ENCODE measurements around the gene GID4. TPM values are rescaled to one million over a fixed set of nuclear protein-coding genes. Genes with fewer than 3 reads are reported as not detected.

The GID4 gene
- total RNA-seq, 4 donors from 2014 or later, result 9.8 to 20.2 (median 10.5) TPM

- ATAC-seq (ENCODE audit: low FRiP score), result no peak
- no peak for DNase-seq (ENCODE audit: low spot score)
- TF ChIP-seq CTCF (IDR thresholded peaks at IDR 0.05), result no peak
These were observed 3.5 kb upstream of the GID4 start for GRCh38 chr17:18035704-18036103.

DNA sequence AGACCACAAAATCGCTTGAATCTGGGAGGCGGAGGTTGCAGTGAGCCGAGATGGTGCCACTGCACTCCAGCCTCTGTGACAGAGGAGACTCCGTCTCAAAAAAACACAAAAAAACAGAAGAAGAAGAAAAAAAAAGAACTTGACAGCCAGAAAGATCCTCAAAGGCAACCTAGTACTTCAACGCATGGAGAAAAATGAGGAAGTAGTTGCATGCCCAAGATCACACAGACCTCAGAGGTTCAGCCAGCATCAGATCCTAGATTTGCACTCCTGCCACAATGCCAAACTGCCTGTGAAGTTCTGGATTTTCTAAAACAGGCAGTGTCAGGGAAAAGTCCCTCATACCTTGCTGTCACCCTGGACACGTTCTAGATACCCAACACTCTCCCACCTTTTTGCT, 1.7 kb upstream of the GID4 start:
- TF ChIP-seq CTCF (IDR thresholded peaks at IDR 0.05), result no peak
- ATAC-seq (ENCODE audit: low FRiP score) (no peak), DNase-seq (ENCODE audit: low spot score) (no peak)

DNA sequence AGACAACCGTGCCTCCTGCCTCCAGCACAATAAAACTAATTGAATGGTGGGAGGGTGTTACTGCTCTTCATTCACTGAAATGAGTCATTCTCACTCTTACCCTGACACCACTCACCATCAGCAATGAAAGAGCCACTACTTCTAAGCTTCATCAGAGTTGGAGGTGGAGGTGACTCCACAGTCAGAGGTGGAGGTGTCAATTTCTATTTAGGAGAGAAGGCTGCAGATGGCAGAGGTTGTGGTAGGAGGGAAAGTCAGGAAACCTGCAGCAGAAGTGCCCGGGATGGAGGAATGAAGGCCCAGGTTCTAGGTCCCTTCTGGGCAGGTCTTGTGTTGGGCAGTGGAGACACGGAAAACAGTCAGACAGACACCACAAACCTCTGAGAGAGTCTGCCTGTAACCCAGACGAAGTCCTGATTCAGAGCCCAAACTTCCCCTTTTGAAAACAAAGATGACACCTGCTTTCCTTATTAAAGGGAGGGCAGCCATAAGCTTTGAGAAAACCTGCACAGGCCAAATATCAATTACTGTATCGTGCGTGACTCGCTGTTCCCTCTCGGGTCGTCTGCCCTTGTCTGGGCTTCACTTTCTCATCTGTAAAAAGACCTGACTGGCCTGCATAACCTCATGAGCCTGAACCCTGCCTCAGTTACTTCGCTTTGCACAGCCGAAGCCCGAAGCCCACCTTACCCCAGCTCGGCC, 908 bp upstream of the GID4 start:
- ATAC-seq (ENCODE audit: low FRiP score), result no peak
- no peak for DNase-seq (ENCODE audit: low spot score)
- no peak for TF ChIP-seq CTCF (IDR thresholded peaks at IDR 0.05)

- TF ChIP-seq CTCF (IDR thresholded peaks at IDR 0.05), result no peak
- ATAC-seq (ENCODE audit: low FRiP score) (peak; percentile 60), DNase-seq (ENCODE audit: low spot score) (no peak)
These were observed 490 bp downstream of the GID4 start for GRCh38 chr17:18039535-18040260.

DNA sequence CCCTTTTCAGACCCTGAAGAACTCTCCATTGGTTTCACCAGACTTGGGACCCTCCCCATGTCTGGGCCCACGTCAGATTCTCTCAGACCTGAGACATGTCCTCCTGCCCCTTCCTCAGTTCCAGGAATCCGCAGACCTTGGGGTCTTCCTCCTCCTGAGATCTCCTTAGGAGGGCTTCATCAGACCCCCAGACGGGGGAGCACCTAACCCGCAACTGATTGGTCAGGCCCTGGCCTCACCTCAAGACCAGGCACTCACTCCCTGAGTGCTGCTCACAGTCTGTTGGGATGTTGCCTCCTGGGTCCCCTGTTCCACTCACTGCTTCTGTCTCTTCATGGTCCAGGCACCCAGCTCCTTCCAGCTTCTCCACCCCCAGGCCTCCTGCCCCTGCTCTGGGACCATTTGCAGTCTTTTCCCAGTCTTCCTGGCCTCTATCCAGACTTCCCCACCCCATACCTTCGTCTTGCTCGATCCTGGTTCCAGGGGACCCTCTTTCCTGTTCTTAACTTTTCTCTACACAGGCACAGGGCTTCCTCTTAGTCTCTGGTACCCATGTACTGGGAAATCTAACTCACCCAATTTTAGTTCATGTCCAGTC, 1.2 kb downstream of the GID4 start:
- DNase-seq (ENCODE audit: low spot score), result no peak
- TF ChIP-seq CTCF (IDR thresholded peaks at IDR 0.05), result no peak
- ATAC-seq (ENCODE audit: low FRiP score), result no peak

GRCh38 chr17:18041776-18042175, 2.6 kb downstream of the GID4 start:
- DNase-seq (ENCODE audit: low spot score) (no peak), ATAC-seq (ENCODE audit: low FRiP score) (no peak)
- no peak for TF ChIP-seq CTCF (IDR thresholded peaks at IDR 0.05)

All from omental fat pad (tissue), 4 donors.